Loucy (cell line): ENCODE results near the gene TMEM119.
A peak's percentile ranks its signal among the peaks of the same experiment; 100 is the strongest.

Experiments used
- H2AFZ ChIP-seq: fragments of 200-600 bp; sonication (generic); 2 replicates; pipeline ENCODE4 v1.6.0; 2016; ENCODE audit warnings: antibody characterized with exemption, mild to moderate bottlenecking, low read length, moderate library complexity
- H3F3A ChIP-seq: fragments of 200-600 bp; 2 replicates; pipeline ENCODE4 v1.6.0; 2016; ENCODE audit warnings: antibody characterized with exemption, low read depth, mild to moderate bottlenecking
- H3K27me3 ChIP-seq: fragments of 200-600 bp; sonication (generic); 2 replicates; pipeline ENCODE4 v1.6.1; 2014; ENCODE audit warnings: low read length, mild to moderate bottlenecking; ENCODE audit not compliant: insufficient read depth, poor library complexity, severe bottlenecking
- H3K36me3 ChIP-seq: fragments of 200-600 bp; sonication (generic); 2 replicates; pipeline ENCODE4 v1.6.1; 2016; ENCODE audit warnings: low read length; ENCODE audit not compliant: insufficient read depth
- H3K4me1 ChIP-seq: fragments of 200-600 bp; sonication (generic); 2 replicates; pipeline ENCODE4 v1.5.1; 2014; ENCODE audit warnings: low read length, mild to moderate bottlenecking; ENCODE audit not compliant: insufficient read depth, poor library complexity, severe bottlenecking
- H3K4me2 ChIP-seq: fragments of 200-600 bp; sonication (generic); 2 replicates; pipeline ENCODE4 v1.6.0; 2014; ENCODE audit warnings: antibody characterized with exemption, low read length, low read depth, mild to moderate bottlenecking; ENCODE audit not compliant: poor library complexity, severe bottlenecking
- H3K4me3 ChIP-seq: fragments of 200-600 bp; sonication (generic); 2 replicates; pipeline ENCODE4 v1.5.1; 2014; ENCODE audit warnings: low read length, mild to moderate bottlenecking, mixed read lengths; ENCODE audit not compliant: poor library complexity, severe bottlenecking
- H3K79me2 ChIP-seq: fragments of 200-600 bp; sonication (generic); 2 replicates; pipeline ENCODE4 v1.6.1; 2014; ENCODE audit warnings: low read length; ENCODE audit not compliant: insufficient read depth
- H3K9ac ChIP-seq: fragments of 200-600 bp; sonication (generic); 2 replicates; pipeline ENCODE4 v1.6.0; 2014; ENCODE audit warnings: mild to moderate bottlenecking, low read depth, low read length, moderate library complexity; ENCODE audit not compliant: poor library complexity, severe bottlenecking
- H3K9me2 ChIP-seq: fragments of 200-600 bp; sonication (generic); replicated peaks from 2 replicates; pipeline ENCODE4 v1.6.1; 2016; ENCODE audit warnings: low read depth, low read length, mixed read lengths
- H3K9me3 ChIP-seq: fragments of 200-600 bp; sonication (generic); 2 replicates; pipeline ENCODE4 v1.6.1; 2014; ENCODE audit warnings: mild to moderate bottlenecking, antibody characterized with exemption, low read length, low read depth; ENCODE audit not compliant: insufficient read depth
- H4K20me1 ChIP-seq: fragments of 200-600 bp; sonication (generic); 2 replicates; pipeline ENCODE4 v1.6.0; 2014; ENCODE audit warnings: antibody characterized with exemption, low read length, mild to moderate bottlenecking; ENCODE audit not compliant: insufficient read depth, poor library complexity, severe bottlenecking
- CTCF ChIP-seq: fragments of 200-600 bp; sonication (generic); conservative IDR thresholded peaks from 2 replicates; pipeline ENCODE4 v1.5.1; 2014; ENCODE audit warnings: mild to moderate bottlenecking, antibody characterized with exemption, low read length
- EZH2phosphoT487 ChIP-seq: fragments of 200-600 bp; IDR thresholded peaks from 2 replicates; pipeline ENCODE4 v1.6.1; 2018; ENCODE audit warnings: antibody characterized with exemption, mild to moderate bottlenecking, moderate library complexity, borderline replicate concordance

The TMEM119 gene

GRCh38 chr12:108618079-108618952 lies 20.4 kb upstream of the TMEM119 start:
- no peaks in the 10 kb centered on the region for H3K79me2 ChIP-seq
- no peaks in the 10 kb centered on the region for H3K36me3 ChIP-seq
- H3K9me3 ChIP-seq, result no peaks in the 10 kb centered on the region
- peak overlapping the region; percentile 69 for H3K9ac ChIP-seq
- H2AFZ ChIP-seq, result peak overlapping the region; percentile 67; the same call in 1 of the 2 replicates
- no peak overlapping the region for H3K4me3 ChIP-seq
- H4K20me1 ChIP-seq, result no peaks in the 10 kb centered on the region
- peaks cover 23% of the 10 kb centered on the region for H3K4me1 ChIP-seq
- TF ChIP-seq CTCF (peak; percentile 98), EZH2phosphoT487 (no peak)
- peak overlapping the region; percentile 70 for H3K4me2 ChIP-seq
- H3K9me2 ChIP-seq, result no peaks in the 10 kb centered on the region
- H3K27me3 ChIP-seq, result no peaks in the 10 kb centered on the region
- H3F3A ChIP-seq, result no peaks in the 10 kb centered on the region

- H3K36me3 ChIP-seq, result no peaks in the 10 kb centered on the region
- TF ChIP-seq EZH2phosphoT487 (no peak), CTCF (no peak)
- H3K9ac ChIP-seq, result peak overlapping the region; percentile 69
- H2AFZ ChIP-seq, result no peak overlapping the region
- peaks cover 22% of the 10 kb centered on the region for H3K4me1 ChIP-seq
- no peaks in the 10 kb centered on the region for H3K79me2 ChIP-seq
- H3F3A ChIP-seq, result no peaks in the 10 kb centered on the region
- H3K9me2 ChIP-seq, result no peaks in the 10 kb centered on the region
- no peaks in the 10 kb centered on the region for H3K27me3 ChIP-seq
- no peaks in the 10 kb centered on the region for H3K9me3 ChIP-seq
- peak overlapping the region; percentile 51 for H3K4me3 ChIP-seq
- no peaks in the 10 kb centered on the region for H4K20me1 ChIP-seq
- H3K4me2 ChIP-seq, result peak overlapping the region; percentile 70
Measured at GRCh38 chr12:108616941-108617858, 19.3 kb upstream of the TMEM119 start.

GRCh38 chr12:108616359-108616758 lies 18.5 kb upstream of the TMEM119 start:
- H3K9ac ChIP-seq, result peak overlapping the region; percentile 69
- TF ChIP-seq EZH2phosphoT487, result no peak
- TF ChIP-seq CTCF, result no peak
- H3K4me2 ChIP-seq, result peak overlapping the region; percentile 70
- H3K36me3 ChIP-seq, result no peaks in the 10 kb centered on the region
- no peaks in the 10 kb centered on the region for H3K9me2 ChIP-seq
- no peak overlapping the region for H2AFZ ChIP-seq
- peak overlapping the region; percentile 51 for H3K4me3 ChIP-seq
- no peaks in the 10 kb centered on the region for H3K27me3 ChIP-seq
- H4K20me1 ChIP-seq, result no peaks in the 10 kb centered on the region
- H3F3A ChIP-seq, result no peaks in the 10 kb centered on the region
- H3K9me3 ChIP-seq, result no peaks in the 10 kb centered on the region
- H3K79me2 ChIP-seq, result no peaks in the 10 kb centered on the region
- H3K4me1 ChIP-seq, result peaks cover 22% of the 10 kb centered on the region
